ENCODE measurements around the gene SPPL3.

DNA sequence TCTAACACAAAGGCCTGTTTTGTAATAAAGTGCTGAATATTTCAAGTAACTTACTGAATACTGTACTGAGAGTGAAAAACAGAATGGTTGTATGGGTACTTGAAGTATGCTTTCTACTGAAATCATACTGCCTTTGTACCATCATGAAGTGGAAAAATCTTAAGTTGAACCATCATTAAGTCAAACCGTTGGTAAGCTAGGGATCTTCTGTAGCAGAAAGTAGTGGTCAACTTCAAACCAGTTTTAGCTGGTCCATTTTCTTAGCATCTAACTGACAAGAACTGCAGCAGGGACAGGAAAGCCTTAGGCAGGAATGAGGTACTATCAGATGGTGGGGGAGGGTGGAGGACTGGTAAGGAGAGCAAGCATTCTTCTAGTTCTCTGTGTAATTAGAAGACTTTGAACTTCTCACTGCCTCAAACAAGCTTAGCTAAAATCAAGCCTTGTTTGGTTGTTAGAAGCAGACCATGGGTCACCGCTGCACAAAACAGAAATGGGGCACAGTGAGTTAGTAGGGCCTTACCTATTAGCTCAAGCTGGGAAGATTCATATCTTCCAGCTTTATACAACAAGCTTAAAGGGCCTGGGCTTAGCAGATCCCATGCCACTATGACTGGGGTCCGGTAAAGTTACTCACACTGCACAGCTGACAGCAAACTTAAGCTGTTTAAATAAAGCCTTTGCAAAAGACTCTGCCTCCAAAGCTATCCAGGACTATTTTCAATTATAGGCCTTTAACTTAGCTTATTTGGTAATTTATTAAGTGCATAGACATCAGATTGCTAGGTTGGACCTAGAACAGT is 104.7 kb downstream of the SPPL3 start:
- TF ChIP-seq, protein P1, sequence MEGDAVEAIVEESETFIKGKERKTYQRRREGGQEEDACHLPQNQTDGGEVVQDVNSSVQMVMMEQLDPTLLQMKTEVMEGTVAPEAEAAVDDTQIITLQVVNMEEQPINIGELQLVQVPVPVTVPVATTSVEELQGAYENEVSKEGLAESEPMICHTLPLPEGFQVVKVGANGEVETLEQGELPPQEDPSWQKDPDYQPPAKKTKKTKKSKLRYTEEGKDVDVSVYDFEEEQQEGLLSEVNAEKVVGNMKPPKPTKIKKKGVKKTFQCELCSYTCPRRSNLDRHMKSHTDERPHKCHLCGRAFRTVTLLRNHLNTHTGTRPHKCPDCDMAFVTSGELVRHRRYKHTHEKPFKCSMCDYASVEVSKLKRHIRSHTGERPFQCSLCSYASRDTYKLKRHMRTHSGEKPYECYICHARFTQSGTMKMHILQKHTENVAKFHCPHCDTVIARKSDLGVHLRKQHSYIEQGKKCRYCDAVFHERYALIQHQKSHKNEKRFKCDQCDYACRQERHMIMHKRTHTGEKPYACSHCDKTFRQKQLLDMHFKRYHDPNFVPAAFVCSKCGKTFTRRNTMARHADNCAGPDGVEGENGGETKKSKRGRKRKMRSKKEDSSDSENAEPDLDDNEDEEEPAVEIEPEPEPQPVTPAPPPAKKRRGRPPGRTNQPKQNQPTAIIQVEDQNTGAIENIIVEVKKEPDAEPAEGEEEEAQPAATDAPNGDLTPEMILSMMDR (IDR thresholded peaks at IDR 0.05), result no peak
- TF ChIP-seq POLR2A (IDR thresholded peaks at IDR 0.05), result no peak
- TF ChIP-seq POLR2AphosphoS5 (IDR thresholded peaks at IDR 0.05), result no peak
- no peak for TF ChIP-seq EP300 (IDR thresholded peaks at IDR 0.05)

Measured in stomach (tissue), 4 donors.